OCI-LY1 (cell line): ENCODE data around the gene FCF1.

Experiments
- H2AFZ ChIP-seq: fragments of 200-600 bp; sonication (generic), shearing (Covaris generic); 2 replicates; pipeline ENCODE4 v1.6.0; 2014; ENCODE audit warnings: antibody characterized with exemption, mild to moderate bottlenecking, low read length
- H3F3A ChIP-seq: fragments of 200-600 bp; sonication (generic), shearing (Covaris generic); 2 replicates; pipeline ENCODE4 v1.6.0; 2014; ENCODE audit warnings: mild to moderate bottlenecking, antibody characterized with exemption, low read length, moderate library complexity; ENCODE audit not compliant: insufficient read depth
- H3K27ac ChIP-seq: fragments of 200-600 bp; sonication (generic); 2 replicates; pipeline ENCODE4 v1.5.1; 2014; ENCODE audit warnings: low read length, mixed run types, mild to moderate bottlenecking, low read depth; ENCODE audit not compliant: poor library complexity, severe bottlenecking
- H3K27me3 ChIP-seq: fragments of 200-600 bp; sonication (generic); 2 replicates; pipeline ENCODE4 v1.6.0; 2014; ENCODE audit warnings: antibody characterized with exemption, mild to moderate bottlenecking, low read length, moderate library complexity; ENCODE audit not compliant: insufficient read depth
- H3K36me3 ChIP-seq: fragments of 200-600 bp; sonication (generic); 2 replicates; pipeline ENCODE4 v1.6.1; 2014; ENCODE audit warnings: mild to moderate bottlenecking, antibody characterized with exemption, low read length, moderate library complexity, mixed read lengths; ENCODE audit not compliant: insufficient read depth
- H3K4me1 ChIP-seq: fragments of 200-600 bp; sonication (generic); 2 replicates; pipeline ENCODE4 v1.5.1; 2014; ENCODE audit warnings: mild to moderate bottlenecking, low read length, moderate library complexity; ENCODE audit not compliant: insufficient read depth, severe bottlenecking
- H3K4me2 ChIP-seq: fragments of 200-600 bp; sonication (generic), shearing (Covaris generic); 2 replicates; pipeline ENCODE4 v1.6.1; 2014; ENCODE audit warnings: low read length
- H3K4me3 ChIP-seq: fragments of 200-600 bp; sonication (generic); 2 replicates; pipeline ENCODE4 v1.5.1; 2014; ENCODE audit warnings: low read length, low read depth, mild to moderate bottlenecking, mixed read lengths; ENCODE audit not compliant: poor library complexity, severe bottlenecking
- H3K79me2 ChIP-seq: fragments of 200-600 bp; shearing (Covaris generic); 2 replicates; pipeline ENCODE4 v1.6.1; 2016; ENCODE audit warnings: mixed run types, low read length, mixed read lengths; ENCODE audit not compliant: insufficient read depth
- H3K9ac ChIP-seq: fragments of 200-600 bp; sonication (generic), shearing (Covaris generic); 2 replicates; pipeline ENCODE4 v1.6.1; 2014; ENCODE audit warnings: mild to moderate bottlenecking, low read length, mixed read lengths
- H3K9me2 ChIP-seq: fragments of 200-600 bp; sonication (generic), shearing (Covaris generic); 2 replicates; pipeline ENCODE4 v1.6.1; 2014; ENCODE audit warnings: low read depth, mild to moderate bottlenecking, low read length, mixed read lengths
- H3K9me3 ChIP-seq: fragments of 200-600 bp; shearing (Covaris generic); 2 replicates; pipeline ENCODE4 v1.6.1; 2014; ENCODE audit warnings: low read length, mixed read lengths
- H4K20me1 ChIP-seq: fragments of 200-600 bp; sonication (generic), shearing (Covaris generic); 2 replicates; pipeline ENCODE4 v1.6.0; 2016; ENCODE audit warnings: mild to moderate bottlenecking, low read length; ENCODE audit not compliant: insufficient read depth
- EZH2 ChIP-seq: fragments of 200-600 bp; sonication (generic), shearing (Covaris generic); IDR thresholded peaks from 2 replicates; pipeline ENCODE4 v1.8.0; 2017; ENCODE audit warnings: borderline replicate concordance, mixed run types, mild to moderate bottlenecking, antibody characterized with exemption, low read length, moderate library complexity, mixed read lengths
- TF ChIP-seq, protein P1 (sequence below): fragments of 200-600 bp; sonication (generic), shearing (Covaris generic); IDR thresholded peaks from 2 replicates; pipeline ENCODE4 v1.5.1; 2017; ENCODE audit warnings: mild to moderate bottlenecking, antibody characterized with exemption, low read length, moderate library complexity, mixed read lengths

FCF1 gene

GRCh38 chr14:74684434-74684833 lies 28.5 kb upstream of the FCF1 start:
- H3K9me2 ChIP-seq = no peaks in the 10 kb centered on the region
- H3K9me3 ChIP-seq = no peaks in the 10 kb centered on the region
- H3K27me3 ChIP-seq = no peaks in the 10 kb centered on the region
- H3K4me1 ChIP-seq = peaks cover 43% of the 10 kb centered on the region
- peak overlapping the region; percentile 43 for H3K4me3 ChIP-seq
- H3K79me2 ChIP-seq = no peaks in the 10 kb centered on the region
- peak overlapping the region; percentile 65 for H3K4me2 ChIP-seq
- H3K27ac ChIP-seq = peak overlapping the region; percentile 89
- peaks cover 48% of the 10 kb centered on the region for H3K36me3 ChIP-seq
- TF ChIP-seq, protein P1, sequence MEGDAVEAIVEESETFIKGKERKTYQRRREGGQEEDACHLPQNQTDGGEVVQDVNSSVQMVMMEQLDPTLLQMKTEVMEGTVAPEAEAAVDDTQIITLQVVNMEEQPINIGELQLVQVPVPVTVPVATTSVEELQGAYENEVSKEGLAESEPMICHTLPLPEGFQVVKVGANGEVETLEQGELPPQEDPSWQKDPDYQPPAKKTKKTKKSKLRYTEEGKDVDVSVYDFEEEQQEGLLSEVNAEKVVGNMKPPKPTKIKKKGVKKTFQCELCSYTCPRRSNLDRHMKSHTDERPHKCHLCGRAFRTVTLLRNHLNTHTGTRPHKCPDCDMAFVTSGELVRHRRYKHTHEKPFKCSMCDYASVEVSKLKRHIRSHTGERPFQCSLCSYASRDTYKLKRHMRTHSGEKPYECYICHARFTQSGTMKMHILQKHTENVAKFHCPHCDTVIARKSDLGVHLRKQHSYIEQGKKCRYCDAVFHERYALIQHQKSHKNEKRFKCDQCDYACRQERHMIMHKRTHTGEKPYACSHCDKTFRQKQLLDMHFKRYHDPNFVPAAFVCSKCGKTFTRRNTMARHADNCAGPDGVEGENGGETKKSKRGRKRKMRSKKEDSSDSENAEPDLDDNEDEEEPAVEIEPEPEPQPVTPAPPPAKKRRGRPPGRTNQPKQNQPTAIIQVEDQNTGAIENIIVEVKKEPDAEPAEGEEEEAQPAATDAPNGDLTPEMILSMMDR = no peak
- TF ChIP-seq EZH2 = no peak
- no peaks in the 10 kb centered on the region for H3F3A ChIP-seq
- peak overlapping the region; percentile 41; the same call in 1 of the 2 replicates for H3K9ac ChIP-seq
- H4K20me1 ChIP-seq = no peaks in the 10 kb centered on the region
- no peak overlapping the region for H2AFZ ChIP-seq

DNA sequence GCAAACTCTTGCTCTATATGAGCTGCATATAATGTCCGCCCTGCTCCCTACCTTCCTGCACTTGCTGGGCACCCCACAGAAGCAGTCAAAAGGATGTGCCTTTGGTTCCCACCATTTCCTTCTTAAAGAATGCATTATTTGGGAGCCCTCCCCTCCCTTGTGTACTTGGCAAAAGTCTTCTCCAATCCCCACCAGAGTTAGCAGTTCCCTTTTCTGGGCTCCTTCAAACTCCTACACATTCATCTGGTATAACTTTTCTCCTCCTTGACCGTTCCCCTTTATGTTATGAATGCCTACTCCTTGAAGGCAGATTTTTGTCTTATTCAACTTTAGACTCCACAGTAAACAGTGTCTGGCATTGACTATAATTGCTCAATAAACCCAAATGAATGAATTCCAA lies 27.9 kb upstream of the FCF1 start:
- H3F3A ChIP-seq = no peaks in the 10 kb centered on the region
- no peaks in the 10 kb centered on the region for H3K27me3 ChIP-seq
- H3K36me3 ChIP-seq = peaks cover 50% of the 10 kb centered on the region
- H3K9me2 ChIP-seq = no peaks in the 10 kb centered on the region
- H3K9ac ChIP-seq = no peak overlapping the region; the same call in 1 of the 2 replicates
- peak overlapping the region; percentile 89 for H3K27ac ChIP-seq
- no peak overlapping the region for H2AFZ ChIP-seq
- H3K4me2 ChIP-seq = peak overlapping the region; percentile 65
- H3K4me3 ChIP-seq = peak overlapping the region; percentile 43
- no peaks in the 10 kb centered on the region for H4K20me1 ChIP-seq
- TF ChIP-seq EZH2 = no peak
- TF ChIP-seq, protein P1 = no peak
- H3K79me2 ChIP-seq = no peaks in the 10 kb centered on the region
- peaks cover 43% of the 10 kb centered on the region for H3K4me1 ChIP-seq
- no peaks in the 10 kb centered on the region for H3K9me3 ChIP-seq

- Histone ChIP-seq H3K27me3 (no peaks in the 10 kb centered on the region), H3K27ac (peak overlapping the region; percentile 89), H3K4me3 (no peak overlapping the region), H3F3A (no peaks in the 10 kb centered on the region), H3K9ac (no peak overlapping the region), H3K4me1 (peaks cover 43% of the 10 kb centered on the region), H3K36me3 (peaks cover 48% of the 10 kb centered on the region), H3K79me2 (no peaks in the 10 kb centered on the region), H3K4me2 (no peak overlapping the region; the same call in 1 of the 2 replicates), H3K9me3 (no peaks in the 10 kb centered on the region), H4K20me1 (no peaks in the 10 kb centered on the region), H2AFZ (no peak overlapping the region), H3K9me2 (no peaks in the 10 kb centered on the region)
- TF ChIP-seq, protein P1 = no peak
- no peak for TF ChIP-seq EZH2
Measured at GRCh38 chr14:74685921-74686678, 26.8 kb upstream of the FCF1 start.
